H9 (cell line): ENCODE data around the gene SMIM21. TPM values are rescaled to one million over a fixed set of nuclear protein-coding genes. Genes with fewer than 3 reads are reported as not detected.

ENCODE experiments used
- DNase-seq: peaks from one replicate; pipeline ENCODE4 v3.0.0-alpha.2; 2017
- H2AFZ ChIP-seq: one replicate; pipeline ENCODE4 v1.6.1; 2013; ENCODE audit warnings: mild to moderate bottlenecking, low read length, control low read depth, moderate library complexity
- H2AK5ac ChIP-seq: 2 replicates; pipeline ENCODE4 v1.6.1; 2013; ENCODE audit warnings: low read length, control low read depth, mixed read lengths; ENCODE audit not compliant: insufficient read length
- H2BK120ac ChIP-seq: one replicate; pipeline ENCODE4 v1.6.1; 2013; ENCODE audit warnings: low read depth, mild to moderate bottlenecking, low read length, control low read depth, inconsistent platforms; ENCODE audit not compliant: poor library complexity, severe bottlenecking
- H2BK12ac ChIP-seq: 2 replicates; pipeline ENCODE4 v1.6.1; 2013; ENCODE audit warnings: low read length, control low read depth, mixed read lengths, low read depth; ENCODE audit not compliant: insufficient read length
- H2BK15ac ChIP-seq: 2 replicates; pipeline ENCODE4 v1.6.1; 2013; ENCODE audit warnings: low read depth, low read length, control low read depth
- H2BK20ac ChIP-seq: one replicate; pipeline ENCODE4 v1.6.1; 2013; ENCODE audit warnings: low read depth, mild to moderate bottlenecking, low read length, control low read depth, inconsistent platforms; ENCODE audit not compliant: poor library complexity, severe bottlenecking
- H2BK5ac ChIP-seq: 2 replicates; pipeline ENCODE4 v1.6.1; 2013; ENCODE audit warnings: low read length, control low read depth, mixed read lengths; ENCODE audit not compliant: insufficient read length
- H3K14ac ChIP-seq: 2 replicates; pipeline ENCODE4 v1.6.1; 2013; ENCODE audit warnings: low read length, control low read depth; ENCODE audit not compliant: insufficient read depth
- H3K18ac ChIP-seq: 2 replicates; pipeline ENCODE4 v1.6.1; 2013; ENCODE audit warnings: low read depth, mild to moderate bottlenecking, mixed read lengths, low read length, control low read depth; ENCODE audit not compliant: insufficient read length
- H3K23ac ChIP-seq: 2 replicates; pipeline ENCODE4 v1.6.1; 2013; ENCODE audit warnings: low read length, control low read depth, mixed read lengths, low read depth; ENCODE audit not compliant: insufficient read length
- H3K23me2 ChIP-seq: 2 replicates; pipeline ENCODE4 v1.6.1; 2013; ENCODE audit warnings: low read depth, mild to moderate bottlenecking, mixed read lengths, low read length, control low read depth; ENCODE audit not compliant: insufficient read length, poor library complexity, severe bottlenecking
- H3K27ac ChIP-seq: 2 replicates; pipeline ENCODE4 v1.5.1; 2013; ENCODE audit warnings: low read length, control low read depth, mixed read lengths, low read depth; ENCODE audit not compliant: insufficient read length
- H3K27me3 ChIP-seq: 2 replicates; pipeline ENCODE4 v1.6.1; 2013; ENCODE audit warnings: low read length, control low read depth, inconsistent platforms; ENCODE audit not compliant: insufficient read depth
- H3K4ac ChIP-seq: 2 replicates; pipeline ENCODE4 v1.6.1; 2013; ENCODE audit warnings: low read depth, mild to moderate bottlenecking, control low read depth, inconsistent platforms, low read length, moderate library complexity
- H3K4me1 ChIP-seq: 2 replicates; pipeline ENCODE4 v1.6.1; 2013; ENCODE audit warnings: low read length, control low read depth, inconsistent platforms; ENCODE audit not compliant: insufficient read depth
- H3K4me2 ChIP-seq: 2 replicates; pipeline ENCODE4 v1.6.1; 2013; ENCODE audit warnings: low read length, control low read depth, mixed read lengths; ENCODE audit not compliant: insufficient read length, insufficient read depth
- H3K56ac ChIP-seq: 2 replicates; pipeline ENCODE4 v1.6.1; 2013; ENCODE audit warnings: low read depth, mild to moderate bottlenecking, mixed read lengths, low read length, control low read depth; ENCODE audit not compliant: insufficient read length
- H3K79me1 ChIP-seq: 2 replicates; pipeline ENCODE4 v1.6.1; 2013; ENCODE audit warnings: low read depth, mild to moderate bottlenecking, moderate library complexity, low read length, control low read depth, inconsistent platforms; ENCODE audit not compliant: insufficient read depth, poor library complexity, severe bottlenecking
- H3K79me2 ChIP-seq: 2 replicates; pipeline ENCODE4 v1.6.1; 2013; ENCODE audit warnings: low read length, control low read depth, inconsistent platforms; ENCODE audit not compliant: insufficient read depth
- H3K9ac ChIP-seq: 2 replicates; pipeline ENCODE4 v1.6.1; 2013; ENCODE audit warnings: low read length, control low read depth, mixed read lengths; ENCODE audit not compliant: insufficient read length; ENCODE audit errors: extremely low read depth
- H3K9me3 ChIP-seq: one replicate; pipeline ENCODE4 v1.6.1; 2013; ENCODE audit warnings: low read depth, low read length, inconsistent platforms; ENCODE audit not compliant: control insufficient read depth
- H3T11ph ChIP-seq: one replicate; pipeline ENCODE4 v1.6.1; 2013; ENCODE audit warnings: mild to moderate bottlenecking, low read length, control low read depth, inconsistent platforms
- H4K20me1 ChIP-seq: one replicate; pipeline ENCODE4 v1.6.1; 2013; ENCODE audit not compliant: control insufficient read depth, insufficient read length, insufficient read depth
- H4K5ac ChIP-seq: 2 replicates; pipeline ENCODE4 v1.6.1; 2013; ENCODE audit warnings: low read depth, mild to moderate bottlenecking, mixed read lengths, low read length, control low read depth; ENCODE audit not compliant: insufficient read length
- H4K8ac ChIP-seq: replicated peaks from 2 replicates; pipeline ENCODE4 v1.6.1; 2013; ENCODE audit warnings: low read length, control low read depth, mixed read lengths, low read depth; ENCODE audit not compliant: insufficient read length
- H4K91ac ChIP-seq: 2 replicates; pipeline ENCODE4 v1.6.1; 2013; ENCODE audit warnings: low read depth, mild to moderate bottlenecking, moderate library complexity, mixed read lengths, low read length, control low read depth; ENCODE audit not compliant: insufficient read length
- H3K27ac Mint-ChIP-seq, 3 experiments: 2 replicates in 2 of 3; 3 replicates in 1 of 3; pipeline ENCODE4 v1.8.0; 2020 to 2021; ENCODE audit warnings: mixed read lengths in 3 of 3, mild to moderate bottlenecking in 1 of 3, moderate library complexity in 1 of 3
- H3K27me3 Mint-ChIP-seq: 2 replicates; pipeline ENCODE4 v1.8.0; 2021; ENCODE audit warnings: low read depth, mild to moderate bottlenecking, moderate library complexity, mixed read lengths
- H3K36me3 Mint-ChIP-seq, 3 experiments: 2 replicates in 2 of 3; 3 replicates in 1 of 3; pipeline ENCODE4 v1.8.0; 2020 to 2021; ENCODE audit warnings: low read depth in 3 of 3, mixed read lengths in 3 of 3; ENCODE audit not compliant: insufficient read depth in 1 of 3
- H3K4me1 Mint-ChIP-seq, 2 experiments: 2 replicates each; pipeline ENCODE4 v1.8.0; 2020; ENCODE audit warnings: mixed read lengths in 2 of 2
- H3K4me3 Mint-ChIP-seq, 2 experiments: 2 replicates in 1 of 2; 3 replicates in 1 of 2; pipeline ENCODE4 v1.8.0; 2020 to 2021; ENCODE audit warnings: mild to moderate bottlenecking in 2 of 2, mixed read lengths in 2 of 2, moderate library complexity in 1 of 2
- H3K9me3 Mint-ChIP-seq, 2 experiments: 2 replicates in 1 of 2; 3 replicates in 1 of 2; pipeline ENCODE4 v1.8.0; 2020; ENCODE audit warnings: mild to moderate bottlenecking in 2 of 2, mixed read lengths in 2 of 2, moderate library complexity in 1 of 2
- WGBS: extraction: QIAGEN DNeasy Blood & Tissue Kit; methylation state at CpG from one replicate; pipeline ENCODE4 v1.1.7; 2013; ENCODE audit warnings: missing lambda C conversion rate, low lambda C conversion rate, mixed read lengths; ENCODE audit not compliant: insufficient read length; ENCODE audit errors: extremely low coverage; 5-methylcytosine and 5-hydroxymethylcytosine counted together
- total RNA-seq: library from RNA; stranded (reverse); gene quantifications from 2 replicates; pipeline ENCODE4 v1.2.1, GENCODE V29; 2021
- TF ChIP-seq, protein P1 (sequence below): fragments of 200-600 bp; sonication (generic); conservative IDR thresholded peaks from 3 replicates; pipeline ENCODE4 v1.8.0; 2021; ENCODE audit warnings: antibody characterized with exemption, mild to moderate bottlenecking

The SMIM21 gene
- total RNA-seq, 1 experiment from 2014 or later = not detected

DNA sequence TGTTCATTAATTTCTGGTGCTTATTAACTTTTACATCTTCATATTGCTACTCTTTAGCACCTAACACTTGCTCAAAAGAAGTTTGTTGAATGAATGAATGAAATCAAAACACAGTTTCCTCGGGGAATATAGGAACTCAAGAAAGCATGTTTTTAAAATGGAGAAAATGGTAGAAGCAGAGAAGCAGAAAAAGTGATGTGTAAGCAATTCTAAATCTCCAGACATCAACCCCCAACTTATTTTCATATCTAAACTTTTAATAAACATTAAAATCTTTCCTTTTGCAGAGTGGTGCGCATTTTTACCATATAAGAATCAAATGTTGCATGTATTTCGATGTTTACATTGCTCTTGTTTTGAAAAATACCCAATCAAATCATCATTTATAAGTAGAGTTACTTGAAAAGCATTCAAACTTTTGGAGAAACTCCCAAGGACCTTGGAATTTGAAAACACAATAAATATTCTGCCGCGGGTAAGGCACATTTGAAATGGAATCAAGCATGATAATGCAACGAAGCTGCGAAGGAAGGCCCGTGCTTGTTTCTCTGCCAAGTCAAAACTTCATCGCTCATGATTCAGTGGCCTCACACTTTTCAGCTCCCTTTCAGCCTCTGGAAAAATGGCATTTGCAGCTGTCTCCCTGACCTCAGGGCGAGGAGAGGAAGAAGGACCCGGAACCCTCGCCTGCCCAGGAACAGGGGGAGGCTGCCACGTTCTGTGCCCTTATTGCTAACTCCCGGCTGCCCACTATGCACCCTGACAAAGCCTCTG, 26.7 kb upstream of the SMIM21 start:
- H3K9ac ChIP-seq = no peak overlapping the region
- no peak overlapping the region for H3K27ac ChIP-seq
- no peak overlapping the region for H3K23ac ChIP-seq
- H3K4me3 Mint-ChIP-seq = no peak overlapping the region
- H3K27me3 Mint-ChIP-seq = peaks cover 46% of the 10 kb centered on the region
- no peak overlapping the region for H2BK15ac ChIP-seq
- no peaks in the 10 kb centered on the region for H3K9me3 ChIP-seq
- no peaks in the 10 kb centered on the region for H3K79me1 ChIP-seq
- no peak overlapping the region for H4K5ac ChIP-seq
- no peak overlapping the region for H3K4me2 ChIP-seq
- H4K20me1 ChIP-seq = no peaks in the 10 kb centered on the region
- no peak overlapping the region for H4K91ac ChIP-seq
- H3K79me2 ChIP-seq = no peaks in the 10 kb centered on the region
- H3K27me3 ChIP-seq = peaks cover 4% of the 10 kb centered on the region; the same call in 1 of the 2 replicates
- H3K14ac ChIP-seq = no peak overlapping the region
- no peak overlapping the region for H2BK120ac ChIP-seq
- no peak overlapping the region for H4K8ac ChIP-seq
- no peaks in the 10 kb centered on the region for H3K4me1 ChIP-seq
- no peak overlapping the region for H3T11ph ChIP-seq
- no peak overlapping the region for H2AFZ ChIP-seq
- H3K4ac ChIP-seq = no peak overlapping the region
- peaks cover 0 to 16% (median 11%) of the 10 kb centered on the region in 3 experiments; a peak in 6 of 7 replicates for H3K36me3 Mint-ChIP-seq
- peaks cover 14 to 15% of the 10 kb centered on the region in 2 experiments for H3K4me1 Mint-ChIP-seq
- H3K9me3 Mint-ChIP-seq = peaks cover 12 to 17% of the 10 kb centered on the region in 2 experiments
- no peak for DNase-seq
- no peak overlapping the region for H3K27ac Mint-ChIP-seq
- no peak overlapping the region for H2BK5ac ChIP-seq
- WGBS = no CpG with 5 or more reads among the region's 14 CpGs
- H2BK20ac ChIP-seq = no peak overlapping the region
- no peaks in the 10 kb centered on the region for H3K23me2 ChIP-seq
- no peak overlapping the region for H2BK12ac ChIP-seq
- TF ChIP-seq, protein P1, sequence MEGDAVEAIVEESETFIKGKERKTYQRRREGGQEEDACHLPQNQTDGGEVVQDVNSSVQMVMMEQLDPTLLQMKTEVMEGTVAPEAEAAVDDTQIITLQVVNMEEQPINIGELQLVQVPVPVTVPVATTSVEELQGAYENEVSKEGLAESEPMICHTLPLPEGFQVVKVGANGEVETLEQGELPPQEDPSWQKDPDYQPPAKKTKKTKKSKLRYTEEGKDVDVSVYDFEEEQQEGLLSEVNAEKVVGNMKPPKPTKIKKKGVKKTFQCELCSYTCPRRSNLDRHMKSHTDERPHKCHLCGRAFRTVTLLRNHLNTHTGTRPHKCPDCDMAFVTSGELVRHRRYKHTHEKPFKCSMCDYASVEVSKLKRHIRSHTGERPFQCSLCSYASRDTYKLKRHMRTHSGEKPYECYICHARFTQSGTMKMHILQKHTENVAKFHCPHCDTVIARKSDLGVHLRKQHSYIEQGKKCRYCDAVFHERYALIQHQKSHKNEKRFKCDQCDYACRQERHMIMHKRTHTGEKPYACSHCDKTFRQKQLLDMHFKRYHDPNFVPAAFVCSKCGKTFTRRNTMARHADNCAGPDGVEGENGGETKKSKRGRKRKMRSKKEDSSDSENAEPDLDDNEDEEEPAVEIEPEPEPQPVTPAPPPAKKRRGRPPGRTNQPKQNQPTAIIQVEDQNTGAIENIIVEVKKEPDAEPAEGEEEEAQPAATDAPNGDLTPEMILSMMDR = no peak
- no peak overlapping the region for H3K18ac ChIP-seq
- no peak overlapping the region for H2AK5ac ChIP-seq
- H3K56ac ChIP-seq = no peak overlapping the region
